Upper lobe of left lung (tissue), 6 donors: ENCODE results near the gene SLC22A6. TPM values are rescaled to one million over a fixed set of nuclear protein-coding genes. Genes with fewer than 3 reads are reported as not detected.

Source experiments
- ATAC-seq, 2 donors: fragments of 200-7000 bp; cut with Tn5 transposase; one replicate each; pipeline ENCODE4 v1.9.1; 2022; ENCODE audit warnings: mild to moderate bottlenecking in 2 of 2, moderate library complexity in 2 of 2; ENCODE audit not compliant: low FRiP score in 2 of 2
- DNase-seq, 2 donors: peaks; one replicate each; pipeline ENCODE4 v3.0.0-alpha.2; 2019 to 2020
- H3K27ac ChIP-seq, 4 donors: fragments of 200-600 bp; sonication (generic); one replicate each; pipeline ENCODE4 v1.5.1; 2016 to 2019
- H3K27me3 ChIP-seq, 4 donors: fragments of 200-600 bp; sonication (generic); one replicate each; pipeline ENCODE4 v1.5.1; 2017 to 2019
- H3K36me3 ChIP-seq, 4 donors: fragments of 200-600 bp; sonication (generic); one replicate each; pipeline ENCODE4 v1.5.1; 2016 to 2019
- H3K4me1 ChIP-seq, 4 donors: fragments of 200-600 bp; sonication (generic); one replicate each; pipeline ENCODE4 v1.5.1; 2018 to 2019
- H3K4me3 ChIP-seq, 4 donors: fragments of 200-600 bp; sonication (generic); one replicate each; pipeline ENCODE4 v1.5.1; 2017 to 2019; ENCODE audit warnings: mild to moderate bottlenecking in 2 of 4, moderate library complexity in 1 of 4
- H3K9me3 ChIP-seq, 4 donors: fragments of 200-600 bp; sonication (generic); one replicate each; pipeline ENCODE4 v1.5.1; 2018 to 2019
- CTCF ChIP-seq, 6 experiments: fragments of 450-650 bp in 4 of 6; fragments of 200-600 bp in 2 of 6; sonication (generic) in 2 of 6; IDR thresholded peaks; one replicate each; pipeline ENCODE4 v1.5.1; 2016 to 2019; ENCODE audit warnings: antibody characterized with exemption in 6 of 6
- EP300 ChIP-seq, 4 donors: sonication (generic); formaldehyde crosslinking; IDR thresholded peaks; one replicate each; pipeline ENCODE4 v1.5.1; 2017; ENCODE audit warnings: antibody characterized with exemption in 4 of 4, control low read depth in 2 of 4
- POLR2A ChIP-seq, 4 donors: fragments of 450-650 bp; IDR thresholded peaks; one replicate each; pipeline ENCODE4 v1.5.1; 2016 to 2017; ENCODE audit warnings: antibody characterized with exemption in 4 of 4, mild to moderate bottlenecking in 2 of 4
- POLR2AphosphoS5 ChIP-seq, 2 donors: sonication (generic); formaldehyde crosslinking; IDR thresholded peaks; one replicate each; pipeline ENCODE4 v1.5.1; 2017; ENCODE audit warnings: antibody characterized with exemption in 2 of 2
- WGBS, 2 donors: methylation state at CpG; one replicate each; pipeline ENCODE4 v1.1.5; 2017 to 2018; 5-methylcytosine and 5-hydroxymethylcytosine counted together
- total RNA-seq, 6 donors: library from RNA; depleted of rRNA in 4 of 6; stranded (reverse); fragments of >200 nt in 4 of 6; gene quantifications; one replicate each; pipeline versions ENCODE4 v1.1.0 to v1.2.1, GENCODE V29; 2016 to 2021
- donor health status: DM: no; HTN: no; CAD: no; lungs with moderate emphysema.
- donor health status: DM: no; HTN: yes; CAD: no; lungs with severe emphysema.

Gene SLC22A6
- total RNA-seq, 6 donors from 2014 or later: not detected

DNA sequence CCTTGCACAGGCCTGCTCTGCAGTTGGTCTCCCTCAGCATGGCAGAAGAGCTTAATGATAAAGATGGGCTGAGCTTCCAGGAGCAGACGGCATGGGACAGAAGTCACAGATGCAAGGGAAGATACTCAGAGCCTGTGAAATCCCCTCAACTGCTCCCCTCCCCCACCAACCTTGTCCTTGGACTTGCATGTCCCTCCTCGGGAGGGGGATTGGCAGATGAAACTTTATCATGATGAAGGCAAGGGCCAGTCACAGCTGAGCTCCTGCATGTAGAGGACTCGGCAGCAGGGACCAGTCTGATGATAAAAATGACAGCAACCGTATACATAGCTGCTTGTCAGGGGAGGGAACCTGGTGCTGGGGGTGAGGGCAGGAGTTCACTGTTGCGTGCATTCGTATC, 37.7 kb upstream of the SLC22A6 start:
- Histone ChIP-seq H3K9me3 (no peaks in the 10 kb centered on the region), H3K27ac (no peak overlapping the region), H3K27me3 (no peaks in the 10 kb centered on the region), H3K36me3 (no peaks in the 10 kb centered on the region), H3K4me1 (peaks cover 5 to 22% (median 11%) of the 10 kb centered on the region in 4 donors), H3K4me3 (no peak overlapping the region)
- ATAC-seq (no peak), DNase-seq (no peak)
- 77 to 78% methylated on average over 6 of the region's 6 CpGs for WGBS, 2 donors
- no peak for TF ChIP-seq CTCF (IDR thresholded peaks at IDR 0.05)
- TF ChIP-seq EP300 (IDR thresholded peaks at IDR 0.05): no peak
- no peak for TF ChIP-seq POLR2A (IDR thresholded peaks at IDR 0.05)
- no peak for TF ChIP-seq POLR2AphosphoS5 (IDR thresholded peaks at IDR 0.05)

- no peak for TF ChIP-seq EP300 (IDR thresholded peaks at IDR 0.05)
- peak in 5 of 6 experiments; percentile 11 to 53 (median 32) for TF ChIP-seq CTCF (IDR thresholded peaks at IDR 0.05)
- DNase-seq (peak in 1 of 2 donors; percentile 60), ATAC-seq (no peak)
- H3K9me3 ChIP-seq: no peaks in the 10 kb centered on the region
- H3K36me3 ChIP-seq: no peaks in the 10 kb centered on the region
- peak overlapping the region in 1 of 4 donors; percentile 44 for H3K27ac ChIP-seq
- peaks cover 5 to 22% (median 20%) of the 10 kb centered on the region in 4 donors for H3K4me1 ChIP-seq
- no peaks in the 10 kb centered on the region for H3K27me3 ChIP-seq
- no peak overlapping the region for H3K4me3 ChIP-seq
- 58 to 63% methylated on average over 6 to 22 of the region's 24 CpGs for WGBS, 2 donors
These were observed 36.0 kb upstream of the SLC22A6 start for GRCh38 chr11:63020671-63021291.

DNA sequence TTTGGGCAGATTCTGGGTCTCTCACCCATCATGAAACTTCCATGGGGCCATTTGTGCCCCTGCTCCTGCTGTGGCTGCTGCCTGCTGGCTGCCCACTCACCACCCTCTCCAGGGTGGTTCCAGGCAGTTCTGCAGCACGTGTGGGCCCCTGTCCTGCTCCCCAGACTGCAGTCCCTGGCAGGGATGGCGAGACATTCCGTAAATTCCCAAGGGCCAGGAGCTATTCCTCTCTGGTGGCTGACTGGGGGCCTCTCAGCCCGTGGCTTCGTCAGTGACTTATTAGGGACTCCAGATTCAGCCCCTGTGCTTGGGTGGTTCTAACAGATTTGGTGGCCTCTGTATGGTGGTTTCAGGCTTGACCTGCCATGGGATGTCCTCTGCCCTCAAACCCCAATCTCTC, 34.7 kb upstream of the SLC22A6 start:
- ATAC-seq (no peak), DNase-seq (peak in 1 of 2 donors; percentile 46)
- Histone ChIP-seq H3K27ac (no peak overlapping the region), H3K27me3 (no peaks in the 10 kb centered on the region), H3K4me1 (peaks cover 5 to 22% (median 20%) of the 10 kb centered on the region in 4 donors), H3K9me3 (no peaks in the 10 kb centered on the region), H3K36me3 (no peaks in the 10 kb centered on the region), H3K4me3 (no peak overlapping the region)
- TF ChIP-seq POLR2A (IDR thresholded peaks at IDR 0.05) (no peak), CTCF (IDR thresholded peaks at IDR 0.05) (no peak), POLR2AphosphoS5 (IDR thresholded peaks at IDR 0.05) (no peak), EP300 (IDR thresholded peaks at IDR 0.05) (no peak)
- WGBS, 2 donors: 60 to 83% methylated on average over 1 to 5 of the region's 5 CpGs

DNA sequence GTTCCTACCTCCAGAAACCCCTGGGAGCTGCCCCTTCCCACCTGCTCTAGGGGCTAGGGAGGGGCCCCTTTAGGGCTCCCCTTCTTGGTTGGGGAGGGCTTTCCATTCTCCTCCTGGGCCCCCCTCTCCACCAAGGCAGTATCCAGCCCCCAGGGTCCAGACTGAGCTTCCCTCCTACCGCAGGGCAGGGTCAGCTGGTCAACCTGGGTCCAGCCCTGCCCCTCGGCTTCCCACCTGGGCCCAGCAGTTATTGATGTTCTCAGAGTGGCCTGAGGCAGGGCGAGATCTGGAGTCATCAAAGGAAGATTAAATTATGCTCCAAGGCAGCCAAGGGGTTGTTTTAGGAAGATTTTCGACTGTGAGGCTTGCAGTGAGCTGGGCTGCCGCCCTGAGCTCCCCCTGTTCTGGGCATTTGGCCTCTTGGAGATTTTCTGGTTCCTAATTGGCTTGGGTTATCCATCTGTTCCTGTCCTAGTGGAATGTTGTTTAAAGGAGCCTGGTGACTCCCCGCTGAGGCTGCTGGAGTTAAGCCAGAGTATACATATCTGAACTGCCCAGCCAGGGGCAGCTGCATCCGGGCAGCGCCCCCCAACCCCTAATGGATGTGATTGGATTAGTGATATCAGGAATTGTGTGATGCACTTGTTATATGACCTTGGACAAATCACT, 32.7 kb upstream of the SLC22A6 start:
- 27 to 28% methylated on average over 7 to 8 of the region's 8 CpGs for WGBS, 2 donors
- no peaks in the 10 kb centered on the region for H3K36me3 ChIP-seq
- H3K9me3 ChIP-seq: no peaks in the 10 kb centered on the region
- peak; percentile 31 to 35 for TF ChIP-seq POLR2AphosphoS5 (IDR thresholded peaks at IDR 0.05)
- TF ChIP-seq POLR2A (IDR thresholded peaks at IDR 0.05): no peak
- TF ChIP-seq EP300 (IDR thresholded peaks at IDR 0.05): peak in 1 of 4 donors; percentile 35
- DNase-seq (no peak), ATAC-seq (no peak)
- no peaks in the 10 kb centered on the region for H3K27me3 ChIP-seq
- H3K4me1 ChIP-seq: peaks cover 0 to 19% (median 10%) of the 10 kb centered on the region in 4 donors
- peak overlapping the region in 2 of 4 donors; percentile 75 to 79 for H3K27ac ChIP-seq
- H3K4me3 ChIP-seq: no peak overlapping the region

GRCh38 chr11:63015521-63016215, 30.9 kb upstream of the SLC22A6 start, which contains the start of gene SLC22A8:
Gene SLC22A8, minus strand, starts transcription at chr11:63015841. Its CDS starts 883 bp downstream, at chr11:63014958.
- ATAC-seq: no peak
- TF ChIP-seq CTCF (IDR thresholded peaks at IDR 0.05): no peak
- TF ChIP-seq EP300 (IDR thresholded peaks at IDR 0.05): no peak
- peak in 1 of 2 donors; percentile 33 for TF ChIP-seq POLR2AphosphoS5 (IDR thresholded peaks at IDR 0.05)
- TF ChIP-seq POLR2A (IDR thresholded peaks at IDR 0.05): no peak
- WGBS, 2 donors: 35 to 42% methylated on average over 10 to 18 of the region's 18 CpGs
- H3K4me1 ChIP-seq: peaks cover 0 to 19% (median 8%) of the 10 kb centered on the region in 4 donors
- peak within 1 kb of the TSS in 2 of 4 donors; percentile 75 to 79 for H3K27ac ChIP-seq
- no peaks in the 10 kb centered on the region for H3K27me3 ChIP-seq
- H3K36me3 ChIP-seq: no peaks in the 10 kb centered on the region
- peak in 1 of 2 donors; percentile 68 for DNase-seq
- H3K9me3 ChIP-seq: no peaks in the 10 kb centered on the region
- no peak within 1 kb of the TSS for H3K4me3 ChIP-seq
